Vagina (tissue), 2 donors: ENCODE measurements around the gene VWA2. TPM values are rescaled to one million over a fixed set of nuclear protein-coding genes. Genes with fewer than 3 reads are reported as not detected.

Experiments
- DNase-seq, 2 donors: peaks; one replicate each; pipeline ENCODE4 v3.0.0-alpha.2; 2017; ENCODE audit errors: extremely low spot score in 2 of 2
- H3K27ac ChIP-seq: fragments of 200-600 bp; sonication (generic); one replicate; pipeline ENCODE4 v1.5.1; 2019
- H3K27me3 ChIP-seq: fragments of 200-600 bp; sonication (generic); one replicate; pipeline ENCODE4 v1.5.1; 2019
- H3K36me3 ChIP-seq, 2 donors: fragments of 200-600 bp; sonication (generic); one replicate each; pipeline ENCODE4 v1.5.1; 2017 to 2019
- H3K4me1 ChIP-seq: fragments of 200-600 bp; sonication (generic); one replicate; pipeline ENCODE4 v1.5.1; 2019
- H3K4me3 ChIP-seq, 2 donors: fragments of 200-600 bp; sonication (generic); 1 replicate in 1 of 2; 2 replicates in 1 of 2; pipeline ENCODE4 v1.5.1; 2016 to 2019
- H3K9me3 ChIP-seq: fragments of 200-600 bp; sonication (generic); one replicate; pipeline ENCODE4 v1.5.1; 2019
- CTCF ChIP-seq, 3 experiments: fragments of 450-650 bp in 2 of 3; fragments of 200-600 bp in 1 of 3; sonication (generic) in 1 of 3; IDR thresholded peaks; one replicate each; pipeline ENCODE4 v1.5.1; 2017 to 2019; ENCODE audit warnings: antibody characterized with exemption in 3 of 3, mild to moderate bottlenecking in 2 of 3, moderate library complexity in 2 of 3
- POLR2A ChIP-seq, 2 donors: fragments of 450-650 bp; IDR thresholded peaks; one replicate each; pipeline ENCODE4 v1.6.1; 2017; ENCODE audit warnings: antibody characterized with exemption in 2 of 2, mild to moderate bottlenecking in 2 of 2, moderate library complexity in 2 of 2
- POLR2AphosphoS5 ChIP-seq, 2 donors: sonication (generic); formaldehyde crosslinking; IDR thresholded peaks; one replicate each; pipeline ENCODE4 v1.9.0; 2017; ENCODE audit warnings: antibody characterized with exemption in 2 of 2, mild to moderate bottlenecking in 2 of 2, low read depth in 1 of 2; ENCODE audit not compliant: insufficient read depth in 1 of 2
- intact Hi-C: fragments of 100-400 bp; cut with DNase I; formaldehyde crosslinking; loops from one replicate; pipeline ENCODE4 v1.15.1; 2023
- total RNA-seq: library from RNA; depleted of rRNA; stranded (reverse); fragments of >200 nt; gene quantifications from one replicate; pipeline ENCODE4 v1.2.3, GENCODE V29; 2016

Gene VWA2
- total RNA-seq, 1 donor from 2014 or later, result 2.9 TPM

GRCh38 chr10:114276671-114277070 is 37.6 kb downstream of the VWA2 start:
- Histone ChIP-seq H3K36me3 (no peaks in the 10 kb centered on the region), H3K4me3 (no peak overlapping the region), H3K27ac (no peak overlapping the region), H3K4me1 (peaks cover 14% of the 10 kb centered on the region), H3K27me3 (no peaks in the 10 kb centered on the region), H3K9me3 (no peaks in the 10 kb centered on the region)
- DNase-seq, result no peak
- intact Hi-C loops, result no loop called here
- TF ChIP-seq POLR2AphosphoS5 (IDR thresholded peaks at IDR 0.05; ENCODE audit: insufficient read depth in 1 of 2, low read depth in 1 of 2) (no peak), POLR2A (IDR thresholded peaks at IDR 0.05) (no peak), CTCF (IDR thresholded peaks at IDR 0.05) (no peak)

- Histone ChIP-seq H3K36me3 (no peaks in the 10 kb centered on the region), H3K4me3 (no peak overlapping the region), H3K27me3 (no peaks in the 10 kb centered on the region), H3K27ac (no peak overlapping the region), H3K4me1 (peaks cover 6% of the 10 kb centered on the region), H3K9me3 (no peaks in the 10 kb centered on the region)
- TF ChIP-seq CTCF (IDR thresholded peaks at IDR 0.05) (no peak), POLR2AphosphoS5 (IDR thresholded peaks at IDR 0.05; ENCODE audit: insufficient read depth in 1 of 2, low read depth in 1 of 2) (no peak), POLR2A (IDR thresholded peaks at IDR 0.05) (no peak)
- DNase-seq, result no peak
- intact Hi-C loops, result no loop called here
These were observed 39.3 kb downstream of the VWA2 start for GRCh38 chr10:114278140-114278883.

- no peak for DNase-seq
- peaks cover 6% of the 10 kb centered on the region for H3K4me1 ChIP-seq
- no peaks in the 10 kb centered on the region for H3K27me3 ChIP-seq
- no peaks in the 10 kb centered on the region for H3K36me3 ChIP-seq
- H3K4me3 ChIP-seq, result no peak overlapping the region
- TF ChIP-seq POLR2AphosphoS5 (IDR thresholded peaks at IDR 0.05; ENCODE audit: insufficient read depth in 1 of 2, low read depth in 1 of 2), result no peak
- TF ChIP-seq CTCF (IDR thresholded peaks at IDR 0.05), result no peak
- no peak for TF ChIP-seq POLR2A (IDR thresholded peaks at IDR 0.05)
- intact Hi-C loops, result no loop called here
- no peaks in the 10 kb centered on the region for H3K9me3 ChIP-seq
- no peak overlapping the region for H3K27ac ChIP-seq
These were observed 39.8 kb downstream of the VWA2 start for GRCh38 chr10:114278884-114279191.

- Histone ChIP-seq H3K36me3 (no peaks in the 10 kb centered on the region), H3K27ac (no peak overlapping the region), H3K4me3 (no peak overlapping the region), H3K9me3 (no peaks in the 10 kb centered on the region), H3K4me1 (peaks cover 6% of the 10 kb centered on the region), H3K27me3 (no peaks in the 10 kb centered on the region)
- no peak for DNase-seq
- intact Hi-C loops, result no loop called here
- TF ChIP-seq POLR2A (IDR thresholded peaks at IDR 0.05) (no peak), POLR2AphosphoS5 (IDR thresholded peaks at IDR 0.05; ENCODE audit: insufficient read depth in 1 of 2, low read depth in 1 of 2) (no peak), CTCF (IDR thresholded peaks at IDR 0.05) (no peak)
These were observed 40.2 kb downstream of the VWA2 start for GRCh38 chr10:114279289-114279688.

- Histone ChIP-seq H3K4me1 (peaks cover 6% of the 10 kb centered on the region), H3K27ac (no peak overlapping the region), H3K4me3 (no peak overlapping the region), H3K9me3 (no peaks in the 10 kb centered on the region), H3K36me3 (no peaks in the 10 kb centered on the region), H3K27me3 (no peaks in the 10 kb centered on the region)
- DNase-seq, result no peak
- intact Hi-C loops, result no loop called here
- TF ChIP-seq CTCF (IDR thresholded peaks at IDR 0.05), result no peak
- peak in 1 of 2 donors; percentile 77 for TF ChIP-seq POLR2AphosphoS5 (IDR thresholded peaks at IDR 0.05; ENCODE audit: insufficient read depth in 1 of 2, low read depth in 1 of 2)
- no peak for TF ChIP-seq POLR2A (IDR thresholded peaks at IDR 0.05)
These were observed 41.0 kb downstream of the VWA2 start for GRCh38 chr10:114279901-114280644.
